Activated naive CD8-positive, alpha-beta T cell treated with anti-CD3 and anti-CD28 coated beads for 36 hours (primary cell): Measurements from ENCODE around the gene PAX3. TPM values are rescaled to one million over a fixed set of nuclear protein-coding genes. Genes with fewer than 3 reads are reported as not detected.

Source experiments
- DNase-seq: peaks from one replicate; pipeline ENCODE4 v3.0.0; 2021
- H3K27ac Mint-ChIP-seq: one replicate; pipeline ENCODE4 v1.8.0; 2022; ENCODE audit warnings: mild to moderate bottlenecking, moderate library complexity, mixed read lengths
- H3K27me3 Mint-ChIP-seq: one replicate; pipeline ENCODE4 v1.8.0; 2022; ENCODE audit warnings: mild to moderate bottlenecking, mixed read lengths
- H3K36me3 Mint-ChIP-seq: one replicate; pipeline ENCODE4 v1.8.0; 2021; ENCODE audit warnings: mild to moderate bottlenecking, mixed read lengths
- H3K4me1 Mint-ChIP-seq: one replicate; pipeline ENCODE4 v1.8.0; 2021; ENCODE audit warnings: mixed read lengths
- H3K4me3 Mint-ChIP-seq: one replicate; pipeline ENCODE4 v1.8.0; 2022; ENCODE audit warnings: mild to moderate bottlenecking, moderate library complexity, mixed read lengths
- H3K9me3 Mint-ChIP-seq: one replicate; pipeline ENCODE4 v1.8.0; 2022; ENCODE audit warnings: mixed read lengths
- total RNA-seq, 2 experiments: library from RNA; stranded (reverse); gene quantifications; one replicate each; pipeline ENCODE4 v1.2.3, GENCODE V29; 2021

The PAX3 gene
- total RNA-seq, 2 experiments from 2014 or later = not detected

DNA sequence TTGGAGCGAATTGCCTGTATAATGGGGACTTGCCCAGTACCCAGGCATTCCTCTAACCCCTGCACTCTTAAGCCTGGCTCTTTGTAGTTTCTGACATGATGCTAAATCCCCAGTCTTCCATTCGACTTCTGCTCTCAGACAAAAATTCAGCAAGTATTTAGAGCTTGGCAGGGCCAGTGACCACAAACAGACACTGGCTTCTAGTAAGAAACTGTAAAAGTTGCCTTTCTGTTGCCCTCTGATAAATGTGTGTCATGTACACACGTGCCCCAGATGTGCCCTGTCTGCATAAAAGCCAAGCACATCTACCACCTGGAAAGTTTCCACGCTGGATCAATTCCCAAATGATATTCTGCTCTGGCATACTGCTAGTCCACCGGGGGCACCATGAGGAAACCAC, 18.0 kb downstream of the PAX3 start:
- Mint-ChIP-seq H3K9me3 (peaks cover 1% of the 10 kb centered on the region), H3K4me3 (no peak overlapping the region), H3K27ac (no peak overlapping the region), H3K27me3 (peaks cover 19% of the 10 kb centered on the region), H3K36me3 (no peaks in the 10 kb centered on the region), H3K4me1 (no peaks in the 10 kb centered on the region)
- no peak for DNase-seq

DNA sequence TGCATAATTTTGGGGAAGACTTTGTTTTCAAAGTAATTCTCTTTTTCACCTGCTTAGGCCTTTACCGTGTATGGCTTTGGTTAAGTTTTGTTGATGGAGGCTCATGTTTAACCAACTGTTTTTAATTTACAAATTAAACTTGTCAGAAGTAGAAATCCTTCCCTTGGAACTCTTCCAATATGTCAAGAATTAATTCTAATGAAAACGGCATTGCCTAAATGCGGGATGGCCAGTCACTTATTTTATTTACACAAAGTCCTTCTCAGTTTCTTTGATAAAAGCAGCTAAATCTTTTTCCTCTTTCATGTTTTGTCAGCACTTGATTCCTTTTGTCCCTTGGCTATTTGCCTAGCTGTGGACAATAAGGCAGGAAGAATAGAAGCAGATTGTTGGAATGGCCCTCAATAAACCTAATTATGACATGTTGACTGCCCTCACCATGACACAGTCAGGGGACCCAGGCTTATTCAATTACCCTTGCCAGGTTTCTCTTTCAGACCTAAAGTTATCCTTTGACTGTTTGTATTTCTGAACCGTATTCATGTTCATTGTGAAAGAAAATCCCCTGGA, 26.3 kb downstream of the PAX3 start:
- H3K4me3 Mint-ChIP-seq = no peak overlapping the region
- peaks cover 3% of the 10 kb centered on the region for H3K27me3 Mint-ChIP-seq
- no peaks in the 10 kb centered on the region for H3K36me3 Mint-ChIP-seq
- no peaks in the 10 kb centered on the region for H3K4me1 Mint-ChIP-seq
- no peak overlapping the region for H3K27ac Mint-ChIP-seq
- DNase-seq = no peak
- no peaks in the 10 kb centered on the region for H3K9me3 Mint-ChIP-seq

DNA sequence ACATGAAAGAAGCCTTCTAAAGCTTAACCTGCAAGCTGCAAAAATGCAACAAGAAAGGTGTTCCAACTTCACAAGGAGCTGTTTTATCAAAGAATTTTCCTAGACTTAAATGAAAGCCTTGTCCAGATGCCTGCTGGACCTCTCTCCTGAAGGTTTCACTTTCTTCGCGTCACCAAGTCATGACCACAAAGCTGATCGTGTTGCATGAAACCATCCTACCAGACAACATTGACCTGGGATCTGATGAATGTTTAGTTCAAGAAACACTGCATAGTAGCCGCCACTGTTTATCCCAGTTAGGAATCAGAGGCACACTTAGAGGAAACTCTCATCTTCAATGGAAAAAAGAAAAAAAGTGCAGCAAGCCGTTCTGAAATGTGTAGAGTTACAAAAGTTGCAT, 26.9 kb downstream of the PAX3 start:
- H3K27me3 Mint-ChIP-seq = peaks cover 3% of the 10 kb centered on the region
- no peak overlapping the region for H3K4me3 Mint-ChIP-seq
- no peak overlapping the region for H3K27ac Mint-ChIP-seq
- no peaks in the 10 kb centered on the region for H3K4me1 Mint-ChIP-seq
- H3K36me3 Mint-ChIP-seq = no peaks in the 10 kb centered on the region
- H3K9me3 Mint-ChIP-seq = no peaks in the 10 kb centered on the region
- no peak for DNase-seq

DNA sequence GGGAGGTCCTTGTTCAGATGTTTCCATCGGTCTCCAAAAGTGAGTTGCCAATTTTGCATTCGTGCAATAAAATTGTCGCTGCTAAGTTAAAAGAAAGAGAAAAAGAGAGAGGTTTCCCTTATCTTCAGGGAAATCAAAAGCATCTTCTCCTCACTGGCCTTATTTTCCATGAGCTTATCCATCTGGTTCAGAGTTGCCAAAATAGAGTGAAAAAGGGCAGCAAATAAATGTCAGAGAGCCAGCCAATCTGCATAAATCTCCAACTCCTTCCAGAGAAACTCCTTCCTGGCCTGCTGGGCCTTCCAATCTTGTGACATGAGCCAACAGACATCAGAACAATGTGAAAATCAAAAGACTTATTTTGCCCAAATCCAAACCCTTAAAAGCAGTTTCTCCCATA, 28.4 kb downstream of the PAX3 start:
- no peak overlapping the region for H3K27ac Mint-ChIP-seq
- H3K27me3 Mint-ChIP-seq = peaks cover 3% of the 10 kb centered on the region
- no peaks in the 10 kb centered on the region for H3K36me3 Mint-ChIP-seq
- DNase-seq = no peak
- no peaks in the 10 kb centered on the region for H3K4me1 Mint-ChIP-seq
- H3K9me3 Mint-ChIP-seq = peaks cover under 1% of the 10 kb centered on the region
- H3K4me3 Mint-ChIP-seq = no peak overlapping the region

DNA sequence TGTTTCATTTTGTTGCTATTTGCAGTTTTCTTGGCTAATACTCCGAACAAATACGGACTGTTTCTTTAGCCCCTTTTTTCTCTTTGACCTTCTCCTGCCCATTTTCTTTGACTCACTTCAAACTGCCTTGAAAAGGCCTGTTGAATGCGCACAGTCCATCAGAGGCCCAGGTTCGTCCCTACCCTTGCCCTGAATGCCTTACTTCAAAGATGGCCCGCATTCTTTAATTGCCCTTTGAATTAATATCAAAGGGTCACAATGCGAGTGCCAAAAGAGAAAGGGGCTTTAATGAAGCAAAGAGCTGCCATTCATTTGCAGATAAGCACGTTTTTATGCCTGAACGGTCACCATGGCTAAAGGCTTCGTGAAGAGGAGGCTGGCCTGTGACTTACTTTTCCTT, 29.7 kb downstream of the PAX3 start:
- no peak overlapping the region for H3K4me3 Mint-ChIP-seq
- H3K9me3 Mint-ChIP-seq = peaks cover 2% of the 10 kb centered on the region
- H3K27me3 Mint-ChIP-seq = no peaks in the 10 kb centered on the region
- no peak overlapping the region for H3K27ac Mint-ChIP-seq
- no peak for DNase-seq
- H3K4me1 Mint-ChIP-seq = no peaks in the 10 kb centered on the region
- no peaks in the 10 kb centered on the region for H3K36me3 Mint-ChIP-seq

DNA sequence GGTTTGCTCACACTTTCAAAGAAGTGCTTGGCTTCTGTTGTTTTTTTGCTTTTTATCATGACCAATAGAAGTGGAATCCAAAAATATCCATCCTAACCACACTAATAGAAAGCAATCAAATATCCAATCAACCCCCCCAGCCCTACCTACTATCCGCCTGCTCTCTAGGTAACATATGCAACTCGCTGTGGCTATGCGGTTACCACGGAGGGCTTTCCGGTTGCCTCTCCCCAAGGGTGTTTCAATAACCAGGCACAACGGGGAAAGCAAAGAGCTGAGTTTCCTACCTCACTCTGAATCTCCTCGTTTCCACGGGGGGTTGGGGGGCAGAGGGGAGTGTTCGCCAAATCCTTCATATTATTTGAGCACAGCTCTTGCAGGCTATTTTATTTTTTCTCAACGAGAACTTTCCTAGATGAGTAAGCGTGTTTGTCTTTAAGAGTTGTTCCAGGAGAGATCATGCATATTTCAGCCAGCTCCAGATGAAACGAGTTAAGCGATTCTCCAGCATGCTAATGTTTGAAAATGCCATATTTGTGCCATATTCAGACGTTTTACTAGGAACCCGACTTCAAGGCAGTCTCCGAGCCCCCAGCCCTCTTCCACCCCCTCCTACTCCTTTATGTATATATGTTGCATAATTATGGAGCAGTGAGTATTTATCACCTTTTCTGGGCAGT, 30.3 kb downstream of the PAX3 start:
- Mint-ChIP-seq H3K9me3 (peaks cover 5% of the 10 kb centered on the region), H3K4me1 (no peaks in the 10 kb centered on the region), H3K36me3 (no peaks in the 10 kb centered on the region), H3K27ac (no peak overlapping the region), H3K4me3 (no peak overlapping the region), H3K27me3 (no peaks in the 10 kb centered on the region)
- DNase-seq = no peak

DNA sequence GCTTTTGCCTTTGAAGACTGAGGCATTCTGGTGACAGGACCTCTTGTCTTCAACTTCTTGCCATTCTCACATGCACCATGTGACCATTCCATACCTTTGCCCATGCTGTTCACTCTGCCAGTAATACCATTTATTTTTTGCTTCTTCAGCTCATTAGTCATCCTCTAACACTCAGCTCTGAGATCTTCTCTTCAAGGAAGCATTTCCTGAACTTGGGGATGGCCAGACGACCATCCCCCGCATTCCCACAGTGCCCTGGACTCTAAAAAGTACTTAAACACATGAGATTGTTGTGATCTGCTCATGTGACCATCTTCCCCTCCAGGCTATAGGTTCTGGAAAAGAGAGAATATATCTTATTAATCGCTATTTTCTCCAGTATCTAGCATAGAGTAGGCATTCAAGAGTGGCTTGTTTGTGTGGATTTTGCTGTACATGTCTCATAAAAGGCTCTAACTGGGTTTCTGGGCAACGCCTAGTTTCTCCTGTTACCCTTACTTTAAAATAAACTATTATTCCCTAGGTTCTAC, 33.9 kb downstream of the PAX3 start:
- Mint-ChIP-seq H3K9me3 (peaks cover 5% of the 10 kb centered on the region), H3K36me3 (no peaks in the 10 kb centered on the region), H3K4me1 (no peaks in the 10 kb centered on the region), H3K27ac (no peak overlapping the region), H3K27me3 (no peaks in the 10 kb centered on the region), H3K4me3 (no peak overlapping the region)
- no peak for DNase-seq

DNA sequence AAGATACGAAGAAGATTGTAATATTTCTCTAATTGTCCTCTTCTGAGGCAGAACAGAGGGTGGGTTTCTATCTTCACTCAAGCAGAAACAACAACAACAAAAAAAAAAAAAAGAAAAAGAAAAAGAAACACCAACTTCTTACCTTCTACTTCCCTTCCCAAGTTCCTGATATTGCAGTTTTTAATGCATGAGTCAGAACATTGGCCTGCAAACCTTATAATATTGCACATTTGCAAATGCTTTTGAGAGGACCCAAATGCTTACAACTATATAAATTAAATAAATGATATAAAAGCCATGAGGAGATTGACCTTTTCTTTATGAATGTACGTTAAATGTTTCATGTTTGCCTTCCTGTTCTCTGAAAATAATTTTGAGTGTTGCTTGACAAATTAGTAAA, 37.3 kb downstream of the PAX3 start:
- DNase-seq = no peak
- H3K4me3 Mint-ChIP-seq = no peak overlapping the region
- H3K36me3 Mint-ChIP-seq = no peaks in the 10 kb centered on the region
- peaks cover 5% of the 10 kb centered on the region for H3K9me3 Mint-ChIP-seq
- H3K27me3 Mint-ChIP-seq = peaks cover 10% of the 10 kb centered on the region
- no peak overlapping the region for H3K27ac Mint-ChIP-seq
- no peaks in the 10 kb centered on the region for H3K4me1 Mint-ChIP-seq

DNA sequence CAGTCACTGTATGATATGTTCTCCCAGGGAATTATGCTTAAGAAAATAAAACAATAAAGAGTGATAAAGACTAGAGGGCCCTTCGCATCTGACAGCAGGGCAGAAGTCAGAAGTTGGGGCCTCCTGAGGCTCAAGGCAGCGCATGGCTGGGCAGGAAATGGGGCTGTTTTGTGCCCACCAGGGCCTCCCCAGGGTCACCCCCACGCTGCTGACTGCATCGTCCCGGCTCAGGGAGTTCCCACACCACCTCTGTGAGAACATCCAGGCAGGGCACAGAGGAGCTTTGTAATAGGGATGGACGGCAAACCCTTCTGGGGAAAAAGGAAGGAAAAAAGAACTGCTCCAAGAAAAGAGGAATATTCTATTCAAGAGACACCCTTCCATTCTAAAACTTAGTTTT, 41.2 kb downstream of the PAX3 start:
- Mint-ChIP-seq H3K27ac (no peak overlapping the region), H3K27me3 (peaks cover 14% of the 10 kb centered on the region), H3K4me3 (no peak overlapping the region), H3K4me1 (no peaks in the 10 kb centered on the region), H3K9me3 (peaks cover 1% of the 10 kb centered on the region), H3K36me3 (no peaks in the 10 kb centered on the region)
- DNase-seq = no peak

DNA sequence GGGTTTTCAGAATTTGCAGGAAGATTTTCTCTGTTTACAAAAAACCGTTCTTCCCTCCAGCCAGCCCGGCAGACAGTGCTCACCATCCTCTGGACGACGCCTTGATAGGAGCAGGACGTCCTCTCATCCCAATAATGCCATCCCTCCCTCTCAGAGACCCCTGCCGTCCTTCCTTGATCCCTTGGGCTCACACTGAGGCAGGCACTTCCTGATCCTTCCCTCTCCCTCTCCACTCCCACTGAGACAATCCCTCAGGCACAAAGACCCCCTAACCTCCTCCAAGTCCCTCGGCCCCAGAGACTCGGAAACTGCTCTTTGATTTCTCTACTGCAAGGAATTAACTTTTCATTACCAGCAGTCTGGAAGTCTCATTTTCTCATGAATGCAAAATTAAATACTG, 42.5 kb downstream of the PAX3 start:
- no peak overlapping the region for H3K4me3 Mint-ChIP-seq
- H3K27me3 Mint-ChIP-seq = peaks cover 14% of the 10 kb centered on the region
- no peak for DNase-seq

DNA sequence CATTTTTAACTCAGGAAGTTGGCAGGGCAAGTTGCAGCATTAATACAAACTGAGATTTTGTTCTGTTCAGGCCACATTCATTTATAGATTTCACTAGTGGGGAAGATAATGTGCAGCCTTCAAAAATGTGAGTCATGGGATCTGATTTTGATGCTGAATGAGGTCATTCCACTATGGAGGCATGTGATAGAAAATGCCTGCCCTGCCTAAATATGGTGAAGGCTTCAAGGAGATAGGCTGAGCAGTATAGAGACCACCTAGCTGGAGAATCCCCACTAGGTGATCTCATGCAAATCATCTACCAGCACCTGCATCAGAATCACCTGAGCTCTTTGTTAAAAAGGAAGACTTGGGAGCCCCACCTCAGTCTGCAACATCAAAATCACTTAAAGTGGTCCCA, 43.7 kb downstream of the PAX3 start:
- no peaks in the 10 kb centered on the region for H3K36me3 Mint-ChIP-seq
- no peak overlapping the region for H3K27ac Mint-ChIP-seq
- H3K4me3 Mint-ChIP-seq = no peak overlapping the region
- DNase-seq = no peak
- H3K27me3 Mint-ChIP-seq = peaks cover 14% of the 10 kb centered on the region
- no peaks in the 10 kb centered on the region for H3K4me1 Mint-ChIP-seq
- H3K9me3 Mint-ChIP-seq = peaks cover 1% of the 10 kb centered on the region

More for the DNA sequence above, 42.5 kb downstream of the PAX3 start:
- H3K4me1 Mint-ChIP-seq = no peaks in the 10 kb centered on the region
- peaks cover 1% of the 10 kb centered on the region for H3K9me3 Mint-ChIP-seq
- no peaks in the 10 kb centered on the region for H3K36me3 Mint-ChIP-seq
- no peak overlapping the region for H3K27ac Mint-ChIP-seq

DNA sequence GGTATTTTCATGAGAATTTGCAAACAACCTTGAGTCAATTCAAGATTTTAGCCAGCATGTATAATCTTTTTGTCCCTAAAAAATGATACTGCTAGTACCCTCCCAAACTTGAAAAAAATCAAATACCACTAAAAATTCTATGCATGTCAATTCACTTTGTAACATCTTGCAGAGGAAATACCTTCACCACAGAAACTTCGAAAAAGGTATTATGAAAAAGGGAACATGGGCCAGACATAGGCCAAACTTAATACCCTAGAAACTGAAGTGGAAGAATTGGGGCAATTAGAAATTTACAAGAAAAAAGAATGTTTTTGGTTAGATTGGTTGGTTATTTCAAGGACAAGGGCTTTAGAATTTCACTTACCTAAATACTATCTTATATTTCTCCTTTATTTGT, 48.5 kb downstream of the PAX3 start:
- no peaks in the 10 kb centered on the region for H3K4me1 Mint-ChIP-seq
- no peak overlapping the region for H3K27ac Mint-ChIP-seq
- H3K9me3 Mint-ChIP-seq = no peaks in the 10 kb centered on the region
- no peak for DNase-seq
- H3K4me3 Mint-ChIP-seq = no peak overlapping the region
- no peaks in the 10 kb centered on the region for H3K36me3 Mint-ChIP-seq
- H3K27me3 Mint-ChIP-seq = no peaks in the 10 kb centered on the region

DNA sequence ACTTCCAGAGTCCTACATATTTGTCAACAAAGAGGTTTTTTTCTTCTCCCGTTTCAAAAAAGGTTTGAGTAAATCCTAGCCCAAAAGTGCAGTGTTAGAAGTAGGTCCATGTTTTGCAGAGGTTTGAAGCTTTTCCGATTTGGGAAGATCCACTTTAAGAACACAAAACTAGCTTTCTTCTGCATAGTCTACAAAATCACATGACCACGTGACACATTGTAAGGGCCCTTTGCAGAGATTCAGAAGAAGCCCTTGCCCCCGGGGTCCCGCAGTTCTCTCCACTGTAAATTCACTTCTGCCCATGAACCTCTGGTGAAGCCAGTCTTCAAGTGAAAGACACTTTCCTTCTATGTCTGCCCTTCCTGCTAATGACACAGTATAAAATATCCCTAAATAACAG, 49.4 kb downstream of the PAX3 start:
- Mint-ChIP-seq H3K4me3 (no peak overlapping the region), H3K36me3 (no peaks in the 10 kb centered on the region), H3K27ac (no peak overlapping the region), H3K9me3 (no peaks in the 10 kb centered on the region), H3K4me1 (no peaks in the 10 kb centered on the region), H3K27me3 (peaks cover 3% of the 10 kb centered on the region)
- no peak for DNase-seq

DNA sequence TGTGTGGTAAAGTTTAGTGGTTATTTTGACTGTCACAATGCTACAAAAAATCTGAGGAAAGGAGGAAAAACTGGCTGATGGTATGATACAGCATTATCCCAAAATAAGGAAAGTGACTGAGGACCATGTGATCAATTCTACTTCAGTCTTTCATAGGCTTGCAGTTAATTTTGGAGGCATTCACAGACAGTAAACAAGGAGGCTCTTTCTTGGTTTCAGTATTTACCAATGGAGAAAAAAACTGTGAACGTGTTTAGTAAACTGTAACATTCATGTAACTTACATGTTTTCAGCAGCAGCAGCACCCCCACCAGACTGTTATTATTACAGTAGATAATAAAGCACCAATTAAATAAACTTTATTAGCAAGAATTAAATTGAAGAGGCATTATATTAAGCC, 50.0 kb downstream of the PAX3 start:
- DNase-seq = no peak
- no peaks in the 10 kb centered on the region for H3K4me1 Mint-ChIP-seq
- peaks cover 5% of the 10 kb centered on the region for H3K27me3 Mint-ChIP-seq
- H3K4me3 Mint-ChIP-seq = no peak overlapping the region
- H3K27ac Mint-ChIP-seq = no peak overlapping the region
- H3K36me3 Mint-ChIP-seq = no peaks in the 10 kb centered on the region
- H3K9me3 Mint-ChIP-seq = no peaks in the 10 kb centered on the region

DNA sequence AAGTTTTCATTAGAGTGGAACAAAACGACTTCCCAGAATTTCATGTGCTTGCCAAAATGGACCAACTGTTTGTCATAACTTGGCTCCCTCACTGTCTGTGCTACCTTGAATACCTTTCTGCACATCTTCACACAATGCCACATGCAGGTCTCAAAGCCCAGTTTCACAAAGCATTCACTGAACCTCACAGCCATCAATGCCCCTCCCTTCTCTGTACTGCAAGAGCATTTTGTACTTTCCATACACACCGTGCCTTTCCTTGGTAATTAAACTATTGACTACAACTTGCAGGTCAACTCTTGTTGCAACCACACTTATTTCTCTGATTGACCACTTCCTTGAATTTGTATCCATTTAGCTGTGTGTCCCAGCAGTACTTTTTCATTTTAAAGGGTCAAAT, 50.5 kb downstream of the PAX3 start:
- no peaks in the 10 kb centered on the region for H3K4me1 Mint-ChIP-seq
- no peak overlapping the region for H3K27ac Mint-ChIP-seq
- no peak overlapping the region for H3K4me3 Mint-ChIP-seq
- DNase-seq = no peak
- H3K27me3 Mint-ChIP-seq = peaks cover 10% of the 10 kb centered on the region
- no peaks in the 10 kb centered on the region for H3K36me3 Mint-ChIP-seq
- H3K9me3 Mint-ChIP-seq = no peaks in the 10 kb centered on the region

DNA sequence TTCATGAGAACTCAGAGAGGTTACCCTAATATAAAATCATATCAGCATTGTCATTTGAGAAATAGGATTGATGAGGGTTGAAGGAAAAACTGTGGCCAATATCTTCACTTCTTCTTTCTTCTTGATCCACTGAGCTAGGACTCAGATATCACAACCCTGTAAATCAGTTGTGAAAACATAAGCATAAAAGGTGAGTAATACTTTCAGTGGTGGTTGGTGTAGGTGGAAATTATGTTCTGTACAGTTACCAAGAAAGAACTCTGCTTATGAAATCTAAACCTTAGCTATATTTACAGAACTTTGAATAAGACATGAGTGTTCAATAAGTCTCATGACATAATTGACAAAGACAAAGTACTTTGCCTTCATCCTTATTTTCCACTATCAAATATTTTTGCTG, 56.3 kb downstream of the PAX3 start:
- DNase-seq = no peak
- Mint-ChIP-seq H3K4me3 (no peak overlapping the region), H3K4me1 (no peaks in the 10 kb centered on the region), H3K9me3 (peaks cover 2% of the 10 kb centered on the region), H3K27me3 (peaks cover 58% of the 10 kb centered on the region), H3K36me3 (no peaks in the 10 kb centered on the region), H3K27ac (no peak overlapping the region)
